Measurements from ENCODE around the gene PELO. TPM values are rescaled to one million over a fixed set of nuclear protein-coding genes. Genes with fewer than 3 reads are reported as not detected.

PELO gene
- total RNA-seq, 4 donors from 2014 or later = 13.3 to 16.5 (median 13.9) TPM

DNA sequence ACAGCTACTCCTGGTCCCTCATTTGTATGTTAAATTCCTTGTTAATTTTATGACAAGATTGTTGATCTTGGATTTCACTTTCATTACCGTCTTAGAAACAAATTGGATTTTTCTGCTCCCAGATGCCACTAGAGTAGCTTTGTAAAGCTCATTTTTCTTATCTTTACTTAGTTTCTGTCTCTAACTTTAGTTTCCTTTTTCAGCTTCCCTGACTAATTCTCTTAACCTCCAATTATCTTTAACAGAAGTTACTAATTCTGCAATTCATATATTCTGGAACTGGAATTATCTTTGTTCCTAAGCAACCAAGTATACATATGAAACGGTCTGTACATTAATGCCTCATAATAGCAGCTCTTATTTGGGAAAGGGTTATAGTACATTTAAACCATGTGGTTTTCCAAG is 16.7 kb downstream of the PELO start:
- intact Hi-C loops (cut with DNase I; ENCODE audit: low total_unique reads) = no loop called here
- WGBS, 2 donors = 45 to 46% methylated on average over 2 of the region's 2 CpGs
- TF ChIP-seq POLR2A (IDR thresholded peaks at IDR 0.05) = no peak
- TF ChIP-seq, protein P1, sequence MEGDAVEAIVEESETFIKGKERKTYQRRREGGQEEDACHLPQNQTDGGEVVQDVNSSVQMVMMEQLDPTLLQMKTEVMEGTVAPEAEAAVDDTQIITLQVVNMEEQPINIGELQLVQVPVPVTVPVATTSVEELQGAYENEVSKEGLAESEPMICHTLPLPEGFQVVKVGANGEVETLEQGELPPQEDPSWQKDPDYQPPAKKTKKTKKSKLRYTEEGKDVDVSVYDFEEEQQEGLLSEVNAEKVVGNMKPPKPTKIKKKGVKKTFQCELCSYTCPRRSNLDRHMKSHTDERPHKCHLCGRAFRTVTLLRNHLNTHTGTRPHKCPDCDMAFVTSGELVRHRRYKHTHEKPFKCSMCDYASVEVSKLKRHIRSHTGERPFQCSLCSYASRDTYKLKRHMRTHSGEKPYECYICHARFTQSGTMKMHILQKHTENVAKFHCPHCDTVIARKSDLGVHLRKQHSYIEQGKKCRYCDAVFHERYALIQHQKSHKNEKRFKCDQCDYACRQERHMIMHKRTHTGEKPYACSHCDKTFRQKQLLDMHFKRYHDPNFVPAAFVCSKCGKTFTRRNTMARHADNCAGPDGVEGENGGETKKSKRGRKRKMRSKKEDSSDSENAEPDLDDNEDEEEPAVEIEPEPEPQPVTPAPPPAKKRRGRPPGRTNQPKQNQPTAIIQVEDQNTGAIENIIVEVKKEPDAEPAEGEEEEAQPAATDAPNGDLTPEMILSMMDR (IDR thresholded peaks at IDR 0.05) = no peak
- DNase-seq (ENCODE audit: low spot score in 2 of 2) = no peak
- no peak overlapping the region for H3K4me3 ChIP-seq (ENCODE audit: low read depth, poor library complexity, severe bottlenecking)

DNA sequence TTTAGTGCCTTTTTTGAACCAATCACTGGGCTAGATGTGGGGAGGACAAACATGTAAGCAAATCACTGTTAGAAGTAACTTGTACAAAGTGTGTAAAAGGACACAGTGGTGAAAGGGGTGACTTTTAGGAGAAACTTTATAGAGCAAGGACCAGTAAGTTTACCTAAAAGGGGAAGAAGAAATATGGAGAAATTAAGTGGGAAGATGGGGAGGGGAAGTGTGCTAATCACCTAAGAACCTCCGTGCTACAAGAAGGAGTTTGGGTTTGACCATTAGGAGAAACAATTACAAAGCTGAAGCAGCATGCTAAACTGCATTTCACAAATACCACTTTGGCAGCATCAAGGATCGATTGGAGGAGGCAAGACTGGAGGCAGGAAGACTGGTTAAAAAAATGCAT is 17.3 kb downstream of the PELO start:
- no peak overlapping the region for H3K4me3 ChIP-seq (ENCODE audit: low read depth, poor library complexity, severe bottlenecking)
- 70 to 71% methylated on average over 2 of the region's 2 CpGs for WGBS, 2 donors
- intact Hi-C loops (cut with DNase I; ENCODE audit: low total_unique reads) = no loop called here
- TF ChIP-seq POLR2A (IDR thresholded peaks at IDR 0.05) = no peak
- TF ChIP-seq, protein P1 (IDR thresholded peaks at IDR 0.05) = no peak
- DNase-seq (ENCODE audit: low spot score in 2 of 2) = no peak

DNA sequence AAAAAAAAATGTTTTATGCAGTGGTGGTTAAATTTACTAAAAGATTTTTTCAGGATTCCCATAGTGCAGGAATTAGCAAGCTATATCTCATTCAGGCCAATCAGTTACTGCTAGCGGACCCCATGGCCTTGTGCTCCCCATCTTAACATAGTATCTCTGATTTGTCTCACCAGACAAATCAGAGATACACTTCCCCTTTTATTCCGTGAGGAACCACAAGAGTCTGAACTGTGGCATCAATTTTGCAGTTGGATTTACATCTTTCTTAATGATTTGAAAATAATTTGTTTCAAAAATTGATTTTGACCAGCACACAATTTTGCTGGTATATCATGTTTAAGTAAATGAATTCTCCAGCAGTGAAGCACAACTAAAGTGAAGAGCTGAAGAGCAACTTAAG is 17.9 kb downstream of the PELO start:
- TF ChIP-seq POLR2A (IDR thresholded peaks at IDR 0.05) = no peak
- TF ChIP-seq, protein P1 (IDR thresholded peaks at IDR 0.05) = no peak
- no peak for DNase-seq (ENCODE audit: low spot score in 2 of 2)
- 91 to 92% methylated on average over 2 of the region's 2 CpGs for whole genome bisulfite sequencing, 2 donors
- no peak overlapping the region for H3K4me3 ChIP-seq (ENCODE audit: low read depth, poor library complexity, severe bottlenecking)
- intact Hi-C loops (cut with DNase I; ENCODE audit: low total_unique reads) = no loop called here

DNA sequence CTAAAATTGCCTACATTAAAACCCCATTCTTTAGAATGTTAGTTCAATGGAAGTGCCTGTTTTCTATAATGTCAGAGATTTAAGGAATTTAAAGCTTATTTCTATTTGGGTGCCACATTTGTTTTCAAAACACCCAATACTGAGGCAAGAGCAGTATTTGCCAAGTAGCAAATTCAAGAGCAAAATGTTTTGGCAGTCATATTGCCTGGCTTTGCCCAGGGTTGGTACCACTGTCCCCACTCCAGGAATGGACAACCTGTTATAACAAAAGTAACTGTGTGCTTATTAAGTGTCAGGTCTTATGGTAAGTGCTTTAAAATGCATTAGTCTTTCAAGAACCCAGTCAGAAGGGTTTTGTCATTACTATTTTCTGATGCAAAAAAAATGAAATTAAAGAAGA is 19.3 kb downstream of the PELO start:
- no peak for DNase-seq (ENCODE audit: low spot score in 2 of 2)
- intact Hi-C loops (cut with DNase I; ENCODE audit: low total_unique reads) = no loop called here
- no peak overlapping the region for H3K4me3 ChIP-seq (ENCODE audit: low read depth, poor library complexity, severe bottlenecking)
- TF ChIP-seq, protein P1 (IDR thresholded peaks at IDR 0.05) = no peak
- no peak for TF ChIP-seq POLR2A (IDR thresholded peaks at IDR 0.05)

DNA sequence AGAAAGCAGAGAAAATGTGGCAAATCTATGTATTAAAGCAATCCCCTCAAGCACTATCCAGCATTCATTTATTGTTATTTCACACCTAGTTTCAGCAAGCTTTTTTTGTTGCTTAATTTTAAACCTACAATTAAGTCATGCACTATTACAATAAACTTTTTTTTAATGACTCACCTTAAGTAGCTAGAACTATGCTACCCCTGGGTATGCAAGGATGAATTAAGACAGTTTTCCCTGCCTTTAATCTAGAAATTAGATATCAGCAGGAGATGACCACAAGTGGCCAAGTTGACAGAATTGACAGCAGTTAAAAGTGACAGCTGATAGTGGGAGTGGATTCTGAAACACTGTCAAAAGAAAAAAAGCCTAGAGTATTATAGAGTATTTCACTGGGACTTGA is 20.0 kb downstream of the PELO start:
- DNase-seq (ENCODE audit: low spot score in 2 of 2) = no peak
- no peak overlapping the region for H3K4me3 ChIP-seq (ENCODE audit: low read depth, poor library complexity, severe bottlenecking)
- TF ChIP-seq, protein P1 (IDR thresholded peaks at IDR 0.05) = no peak
- intact Hi-C loops (cut with DNase I; ENCODE audit: low total_unique reads) = no loop called here

DNA sequence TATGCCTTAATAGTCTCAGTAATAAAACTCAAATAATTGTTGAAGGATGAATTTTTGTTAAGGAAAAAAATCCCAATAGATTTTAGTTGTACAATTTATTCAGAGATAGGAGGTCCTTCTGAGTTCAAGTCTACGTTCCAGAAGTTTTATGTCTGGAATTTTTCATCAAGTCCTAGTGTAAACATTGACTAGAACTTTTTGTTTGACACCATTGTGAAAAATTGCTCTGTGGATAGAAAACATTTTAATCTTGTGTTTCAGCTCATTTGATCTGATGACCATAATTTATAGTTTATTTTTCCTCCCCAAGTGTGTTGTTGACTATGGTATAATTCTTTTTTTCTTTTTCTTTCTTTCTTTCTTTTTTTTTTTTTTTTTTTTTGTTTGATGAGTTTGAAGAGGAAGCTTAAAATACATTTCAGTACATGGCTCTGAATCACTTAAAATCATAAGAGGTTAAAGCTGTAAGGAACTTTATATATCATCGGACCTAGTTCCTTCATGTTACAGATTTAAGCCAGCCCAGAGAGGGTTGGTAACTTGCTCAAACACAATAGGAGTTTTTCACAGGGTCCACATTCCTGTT is 20.7 kb downstream of the PELO start:
- H3K4me3 ChIP-seq (ENCODE audit: low read depth, poor library complexity, severe bottlenecking) = no peak overlapping the region
- WGBS, 2 donors = 75 to 89% methylated on average over 2 of the region's 2 CpGs
- no peak for TF ChIP-seq POLR2A (IDR thresholded peaks at IDR 0.05)
- TF ChIP-seq, protein P1 (IDR thresholded peaks at IDR 0.05) = no peak
- intact Hi-C loops (cut with DNase I; ENCODE audit: low total_unique reads) = no loop called here
- no peak for DNase-seq (ENCODE audit: low spot score in 2 of 2)
